OCI-LY7 (cell line): ENCODE measurements around the gene NDC1. TPM values are rescaled to one million over a fixed set of nuclear protein-coding genes. Genes with fewer than 3 reads are reported as not detected.

Source experiments
- BruUV-seq: library from RNA; stranded (reverse); fragments of 400-500 nt; replicated peaks from 2 replicates; lab custom pipeline; 2021; lab: Mats Ljungman, UMichigan
- CTCF ChIA-PET: fragments of 300-600 bp; sonication (Branson Sonifier 250); formaldehyde crosslinking; loops from one replicate; lab custom pipeline; 2022; ENCODE audit warnings: antibody characterized with exemption; ENCODE audit not compliant: unreplicated experiment; lab: Charles Lee
- POLR2A ChIA-PET: fragments of 300-600 bp; sonication (Branson Sonifier 250); formaldehyde crosslinking; loops from one replicate; lab custom pipeline; 2022; ENCODE audit warnings: antibody characterized with exemption; lab: Charles Lee
- DNase-seq: peaks from one replicate; pipeline ENCODE4 v3.0.0-alpha.2; 2015; ENCODE audit warnings: low spot score
- H2AFZ ChIP-seq: fragments of 200-600 bp; sonication (generic), shearing (Covaris generic); 2 replicates; pipeline ENCODE4 v1.6.1; 2014; ENCODE audit warnings: mild to moderate bottlenecking, antibody characterized with exemption, low read length, moderate library complexity
- H3K27ac ChIP-seq: fragments of 200-600 bp; sonication (generic); 2 replicates; pipeline ENCODE4 v1.5.1; 2014; ENCODE audit warnings: mixed run types, low read depth, mild to moderate bottlenecking, moderate library complexity, low read length, inconsistent platforms; ENCODE audit not compliant: poor library complexity, severe bottlenecking
- H3K36me3 ChIP-seq: fragments of 200-600 bp; sonication (generic); 2 replicates; pipeline ENCODE4 v1.6.1; 2014; ENCODE audit warnings: mild to moderate bottlenecking, antibody characterized with exemption, low read length, moderate library complexity, mixed read lengths; ENCODE audit not compliant: insufficient read depth
- H3K4me1 ChIP-seq: fragments of 200-600 bp; sonication (generic); 2 replicates; pipeline ENCODE4 v1.5.1; 2014; ENCODE audit warnings: mild to moderate bottlenecking, low read length; ENCODE audit not compliant: insufficient read depth, poor library complexity, severe bottlenecking
- H3K4me2 ChIP-seq: fragments of 200-600 bp; sonication (generic); 2 replicates; pipeline ENCODE4 v1.6.1; 2014; ENCODE audit warnings: mild to moderate bottlenecking, low read length
- H3K4me3 ChIP-seq: fragments of 200-600 bp; sonication (generic); 2 replicates; pipeline ENCODE4 v1.5.1; 2014; ENCODE audit warnings: mild to moderate bottlenecking, low read depth, low read length; ENCODE audit not compliant: poor library complexity, severe bottlenecking
- H3K79me2 ChIP-seq: fragments of 200-600 bp; sonication (generic); 2 replicates; pipeline ENCODE4 v1.6.1; 2016; ENCODE audit warnings: low read depth, mild to moderate bottlenecking, low read length, moderate library complexity, mixed read lengths; ENCODE audit not compliant: insufficient read depth
- H3K9me2 ChIP-seq: fragments of 200-600 bp; sonication (generic); 2 replicates; pipeline ENCODE4 v1.6.1; 2016; ENCODE audit warnings: mild to moderate bottlenecking, low read length, mixed read lengths; ENCODE audit not compliant: insufficient read depth
- H3K9me3 ChIP-seq: fragments of 200-600 bp; sonication (generic); 2 replicates; pipeline ENCODE4 v1.6.1; 2014; ENCODE audit warnings: mild to moderate bottlenecking, mixed run types, low read length, mixed read lengths
- H4K20me1 ChIP-seq: fragments of 200-600 bp; sonication (generic); 2 replicates; pipeline ENCODE4 v1.6.1; 2014; ENCODE audit warnings: mild to moderate bottlenecking, antibody characterized with exemption, low read length, moderate library complexity, mixed read lengths; ENCODE audit not compliant: insufficient read depth
- EZH2phosphoT487 ChIP-seq: fragments of 200-600 bp; sonication (generic); IDR thresholded peaks from 2 replicates; pipeline ENCODE4 v1.6.1; 2018; ENCODE audit warnings: low read depth, borderline replicate concordance, mild to moderate bottlenecking, mixed run types, antibody characterized with exemption, low read length, moderate library complexity, mixed read lengths
- intact Hi-C: fragments of 100-400 bp; cut with micrococcal nuclease; formaldehyde crosslinking; loops from one replicate; pipeline ENCODE4 v1.10.0; 2022; ENCODE audit not compliant: unreplicated experiment
- total RNA-seq, 2 experiments: library from RNA; depleted of rRNA in 1 of 2; stranded (reverse); fragments of >200 nt in 1 of 2; shearing (Covaris generic) in 1 of 2; gene quantifications; 2 replicates each; pipeline ENCODE4 v1.2.3, GENCODE V29; 2014 to 2022
- TF ChIP-seq, protein P1 (sequence below): fragments of 200-600 bp; sonication (generic); conservative IDR thresholded peaks from 2 replicates; pipeline ENCODE4 v1.5.1; 2014; ENCODE audit warnings: mild to moderate bottlenecking, antibody characterized with exemption, low read length, moderate library complexity, mixed read lengths

The NDC1 gene
- total RNA-seq, 2 experiments from 2014 or later, result 51.8 to 71.5 TPM

DNA sequence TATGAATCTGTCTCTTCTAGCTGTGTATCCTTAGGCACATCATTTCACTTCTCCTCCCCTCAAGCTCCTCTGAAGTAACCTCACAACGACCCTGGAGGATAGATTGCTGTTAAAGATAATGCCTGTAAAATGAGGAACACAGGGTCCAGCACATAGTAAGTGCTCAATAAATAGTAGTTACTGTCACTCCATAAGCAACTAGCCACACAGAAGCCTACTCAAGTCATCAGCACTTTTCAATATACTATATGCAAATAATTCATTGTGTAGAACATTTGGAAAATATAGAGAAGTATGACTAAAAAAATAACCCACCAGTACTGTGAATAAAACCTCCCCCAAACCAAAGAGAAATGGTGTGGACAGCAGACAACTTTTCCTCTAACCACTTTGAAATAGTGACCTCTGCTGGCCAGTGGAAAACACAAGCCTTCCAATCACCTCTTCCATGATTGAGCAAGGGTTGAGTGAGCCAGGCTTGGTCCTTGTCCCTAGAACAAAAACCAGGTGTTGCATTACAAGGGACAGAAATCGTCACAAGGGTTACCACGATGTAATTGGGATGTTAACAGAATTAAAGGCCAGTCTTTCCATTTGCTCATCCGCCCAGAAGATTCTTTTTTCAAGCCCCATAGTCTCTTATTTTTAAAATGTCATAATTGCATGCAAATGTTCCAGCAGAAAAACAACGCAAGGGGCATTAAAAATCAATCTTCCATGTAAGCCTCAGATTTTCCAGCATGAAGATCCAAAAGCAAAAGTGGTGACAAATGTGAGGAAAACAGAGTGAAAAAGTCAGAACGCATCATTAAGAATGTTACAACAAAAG is 83.4 kb downstream of the NDC1 start:
- no peak for TF ChIP-seq EZH2phosphoT487
- TF ChIP-seq, protein P1, sequence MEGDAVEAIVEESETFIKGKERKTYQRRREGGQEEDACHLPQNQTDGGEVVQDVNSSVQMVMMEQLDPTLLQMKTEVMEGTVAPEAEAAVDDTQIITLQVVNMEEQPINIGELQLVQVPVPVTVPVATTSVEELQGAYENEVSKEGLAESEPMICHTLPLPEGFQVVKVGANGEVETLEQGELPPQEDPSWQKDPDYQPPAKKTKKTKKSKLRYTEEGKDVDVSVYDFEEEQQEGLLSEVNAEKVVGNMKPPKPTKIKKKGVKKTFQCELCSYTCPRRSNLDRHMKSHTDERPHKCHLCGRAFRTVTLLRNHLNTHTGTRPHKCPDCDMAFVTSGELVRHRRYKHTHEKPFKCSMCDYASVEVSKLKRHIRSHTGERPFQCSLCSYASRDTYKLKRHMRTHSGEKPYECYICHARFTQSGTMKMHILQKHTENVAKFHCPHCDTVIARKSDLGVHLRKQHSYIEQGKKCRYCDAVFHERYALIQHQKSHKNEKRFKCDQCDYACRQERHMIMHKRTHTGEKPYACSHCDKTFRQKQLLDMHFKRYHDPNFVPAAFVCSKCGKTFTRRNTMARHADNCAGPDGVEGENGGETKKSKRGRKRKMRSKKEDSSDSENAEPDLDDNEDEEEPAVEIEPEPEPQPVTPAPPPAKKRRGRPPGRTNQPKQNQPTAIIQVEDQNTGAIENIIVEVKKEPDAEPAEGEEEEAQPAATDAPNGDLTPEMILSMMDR, result peak; percentile 87
- no peaks in the 10 kb centered on the region for H3K36me3 ChIP-seq
- H3K79me2 ChIP-seq, result no peaks in the 10 kb centered on the region
- CTCF ChIA-PET, result no interaction called here
- POLR2A ChIA-PET, result interaction anchor here (0.6 to 0.7 kb wide), 2 partner anchors 71 to 302 kb away, joined by 3 to 8 read pairs; no protein-coding TSS in a partner anchor
- no peaks in the 10 kb centered on the region for H3K4me1 ChIP-seq
- intact Hi-C loops, result loop anchor here (1.0 kb wide), 1 partner anchor 269 kb away; no protein-coding TSS in a partner anchor
- no peaks in the 10 kb centered on the region for H4K20me1 ChIP-seq
- peak; percentile 47 for DNase-seq
- no TSS peak for BruUV-seq
- no peak overlapping the region for H3K4me2 ChIP-seq
- H3K4me3 ChIP-seq, result no peak overlapping the region
- H3K27ac ChIP-seq, result no peak overlapping the region
- no peaks in the 10 kb centered on the region for H3K9me3 ChIP-seq
- no peaks in the 10 kb centered on the region for H3K9me2 ChIP-seq
- no peak overlapping the region for H2AFZ ChIP-seq

DNA sequence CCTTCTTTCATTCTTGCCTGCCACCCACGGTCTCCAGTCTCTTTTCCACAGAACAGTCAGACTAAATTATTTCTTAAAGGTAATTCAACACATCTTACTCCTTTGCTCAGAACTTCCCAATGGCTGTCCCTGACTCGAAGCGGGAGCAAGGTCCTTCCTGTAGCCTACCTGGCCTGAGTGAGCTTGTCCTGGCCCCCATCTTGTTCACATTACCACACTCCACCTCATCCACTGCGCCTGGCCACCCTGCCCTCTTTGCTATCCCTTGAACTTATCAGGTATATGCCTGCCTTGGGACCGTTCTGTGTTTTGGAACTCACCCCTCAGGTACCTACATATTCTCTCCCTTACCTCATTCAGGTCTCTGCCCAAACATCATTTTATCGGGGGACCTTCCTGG is 85.8 kb downstream of the NDC1 start:
- no peak for DNase-seq
- POLR2A ChIA-PET, result no interaction called here

More for the DNA sequence above, 85.8 kb downstream of the NDC1 start:
- Histone ChIP-seq H2AFZ (no peak overlapping the region), H3K36me3 (no peaks in the 10 kb centered on the region), H3K9me3 (no peaks in the 10 kb centered on the region), H3K79me2 (no peaks in the 10 kb centered on the region), H3K4me1 (no peaks in the 10 kb centered on the region), H3K9me2 (no peaks in the 10 kb centered on the region), H3K27ac (no peak overlapping the region), H3K4me3 (no peak overlapping the region), H4K20me1 (no peaks in the 10 kb centered on the region), H3K4me2 (no peak overlapping the region)
- no peak for TF ChIP-seq EZH2phosphoT487
- TF ChIP-seq, protein P1, result no peak
- intact Hi-C loops, result no loop called here
- CTCF ChIA-PET, result no interaction called here
- no TSS peak for BruUV-seq
